Erythroblast (primary cell): ENCODE data around the gene HIP1.
A peak's percentile ranks its signal among the peaks of the same experiment; 100 is the strongest.
"Not testable (repeated sequence)": the region's sequence is repeated elsewhere in the genome, so short reads cannot be mapped to it uniquely, and the experiment has no call there.

ENCODE experiments used
- DNase-seq, 2 experiments: peaks; one replicate each; lab custom pipeline; 2025; lab: John Stamatoyannopoulos, UW
- GATA1 ChIP-seq: IDR thresholded peaks from 2 replicates; pipeline ENCODE4 v1.6.1; 2011; ENCODE audit warnings: low read depth, mild to moderate bottlenecking, control low read depth, low read length, moderate library complexity
- POLR2A ChIP-seq: IDR thresholded peaks from 2 replicates; pipeline ENCODE4 v1.6.1; 2011; ENCODE audit warnings: mild to moderate bottlenecking, low read length

Gene HIP1

DNA sequence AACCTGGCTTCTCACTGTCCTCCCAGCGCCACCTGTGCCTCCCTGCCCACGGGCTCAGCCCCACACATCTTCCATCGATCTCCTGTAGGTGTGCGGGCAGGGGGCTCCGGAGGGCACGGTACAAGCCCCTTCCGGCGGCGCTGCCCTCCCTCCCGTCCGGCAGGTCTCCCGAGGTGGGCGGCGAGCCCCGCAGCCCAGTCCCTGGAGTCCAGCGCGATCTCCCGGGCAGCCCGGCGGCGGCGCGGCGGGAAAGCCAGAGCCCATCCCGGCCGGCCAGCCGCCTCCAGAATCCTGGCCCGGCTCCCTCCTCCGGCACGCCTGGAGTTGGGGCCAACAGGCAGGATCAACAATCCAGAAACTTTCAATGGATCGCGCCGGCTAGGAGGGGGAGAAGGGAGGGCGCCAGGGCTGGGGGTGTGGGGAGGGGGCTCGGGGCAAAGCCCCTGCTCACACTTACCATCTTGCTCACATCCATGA, 100.1 kb downstream of the HIP1 start:
- TF ChIP-seq POLR2A (no peak), GATA1 (no peak)
- DNase-seq: no peak

DNA sequence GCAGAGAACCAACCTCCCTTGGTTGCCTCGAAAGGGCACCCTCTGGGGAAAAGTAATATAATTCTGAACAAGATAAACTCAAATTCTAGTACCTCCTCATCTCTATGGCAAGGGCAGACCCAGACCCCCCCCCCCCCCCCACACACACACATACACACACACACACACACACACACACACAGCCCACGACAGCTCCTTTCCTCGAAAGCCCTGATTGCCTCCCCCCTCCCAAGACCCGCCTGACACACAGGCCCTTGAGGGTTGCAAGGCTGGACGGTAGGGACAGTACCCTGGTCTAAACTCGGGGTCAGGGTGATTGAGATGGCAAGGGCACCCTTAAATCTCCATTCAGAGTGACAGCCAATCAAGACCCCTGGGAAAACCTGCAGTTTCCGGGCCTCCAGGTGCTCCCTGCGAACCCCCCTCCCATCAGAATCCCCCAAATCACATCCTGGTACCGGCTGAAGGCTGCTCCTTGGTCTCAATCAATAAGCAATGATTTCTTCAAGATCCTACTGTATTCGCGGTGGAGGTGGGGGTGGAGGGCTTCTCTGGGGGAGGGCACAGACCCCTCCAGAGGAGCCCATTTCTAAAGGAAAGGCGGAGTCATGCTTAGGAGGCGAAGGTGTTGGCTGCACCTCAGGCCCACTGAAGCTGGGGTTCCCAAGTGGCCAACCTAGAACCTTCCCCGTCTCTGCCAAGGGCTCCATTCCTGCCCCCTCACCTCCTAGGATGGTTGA, 100.7 kb downstream of the HIP1 start:
- no peak for TF ChIP-seq GATA1
- no peak for TF ChIP-seq POLR2A
- DNase-seq: no peak

GRCh38 chr7:75635036-75635435, 103.7 kb downstream of the HIP1 start:
- DNase-seq: no peak
- TF ChIP-seq GATA1 (no peak), POLR2A (no peak)

GRCh38 chr7:75632587-75632986, 106.2 kb downstream of the HIP1 start:
- not testable (repeated sequence) for DNase-seq

GRCh38 chr7:75631711-75632110, 107.0 kb downstream of the HIP1 start:
- no peak for TF ChIP-seq GATA1
- TF ChIP-seq POLR2A: no peak
- no peak for DNase-seq

DNA sequence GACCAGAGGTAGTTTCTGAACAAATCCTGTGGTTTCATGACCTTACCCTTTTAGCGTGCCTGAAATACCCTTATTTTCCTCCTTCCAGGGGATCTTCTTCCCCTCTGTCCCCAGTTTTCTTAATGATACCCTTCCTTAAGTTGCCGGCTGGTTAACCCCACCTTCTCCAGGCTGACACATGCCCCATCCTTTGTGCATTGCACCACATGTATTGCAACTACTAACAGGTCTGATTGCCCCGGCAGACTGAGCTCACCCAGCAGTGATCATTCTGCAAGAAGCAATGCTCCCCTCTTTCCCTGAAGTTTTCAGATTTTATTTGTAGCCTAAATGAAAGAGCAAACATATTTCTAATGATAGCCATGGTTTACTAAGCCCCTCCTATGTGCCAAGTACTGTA, 108.2 kb downstream of the HIP1 start:
- no peak for DNase-seq
- TF ChIP-seq POLR2A (no peak), GATA1 (no peak)

DNA sequence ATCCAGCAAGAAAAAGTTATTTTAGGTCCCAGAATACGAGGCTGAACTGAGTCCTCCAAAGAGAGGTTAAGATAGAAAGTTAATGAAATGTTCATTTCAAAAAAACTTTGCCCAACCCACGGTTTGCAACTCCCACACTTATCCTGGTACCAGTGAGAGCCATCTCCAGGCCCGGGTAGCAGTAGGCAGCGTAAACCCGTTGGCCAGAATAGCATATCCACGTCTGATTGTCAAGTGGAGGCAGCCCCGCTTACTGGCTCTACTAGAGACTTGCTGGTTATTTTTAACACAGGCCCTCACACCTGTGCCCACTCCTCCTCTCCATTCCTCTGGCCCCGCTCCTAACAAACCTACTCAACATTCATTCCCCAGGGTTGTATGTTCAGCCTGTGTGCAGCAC, 109.7 kb downstream of the HIP1 start:
- no peak for DNase-seq
- TF ChIP-seq POLR2A: no peak

GRCh38 chr7:75628055-75628454, 110.7 kb downstream of the HIP1 start:
- DNase-seq: no peak
- no peak for TF ChIP-seq POLR2A
- TF ChIP-seq GATA1: no peak

GRCh38 chr7:75626954-75627353, 111.8 kb downstream of the HIP1 start:
- DNase-seq: no peak
- no peak for TF ChIP-seq POLR2A
- no peak for TF ChIP-seq GATA1

- TF ChIP-seq POLR2A (no peak), GATA1 (no peak)
- DNase-seq: no peak
Observed at GRCh38 chr7:75625868-75626267, 112.9 kb downstream of the HIP1 start.

GRCh38 chr7:75624134-75624832, 114.5 kb downstream of the HIP1 start:
- DNase-seq: peak in 1 of 2 experiments; percentile 57
- TF ChIP-seq POLR2A: no peak
- TF ChIP-seq GATA1: no peak

DNA sequence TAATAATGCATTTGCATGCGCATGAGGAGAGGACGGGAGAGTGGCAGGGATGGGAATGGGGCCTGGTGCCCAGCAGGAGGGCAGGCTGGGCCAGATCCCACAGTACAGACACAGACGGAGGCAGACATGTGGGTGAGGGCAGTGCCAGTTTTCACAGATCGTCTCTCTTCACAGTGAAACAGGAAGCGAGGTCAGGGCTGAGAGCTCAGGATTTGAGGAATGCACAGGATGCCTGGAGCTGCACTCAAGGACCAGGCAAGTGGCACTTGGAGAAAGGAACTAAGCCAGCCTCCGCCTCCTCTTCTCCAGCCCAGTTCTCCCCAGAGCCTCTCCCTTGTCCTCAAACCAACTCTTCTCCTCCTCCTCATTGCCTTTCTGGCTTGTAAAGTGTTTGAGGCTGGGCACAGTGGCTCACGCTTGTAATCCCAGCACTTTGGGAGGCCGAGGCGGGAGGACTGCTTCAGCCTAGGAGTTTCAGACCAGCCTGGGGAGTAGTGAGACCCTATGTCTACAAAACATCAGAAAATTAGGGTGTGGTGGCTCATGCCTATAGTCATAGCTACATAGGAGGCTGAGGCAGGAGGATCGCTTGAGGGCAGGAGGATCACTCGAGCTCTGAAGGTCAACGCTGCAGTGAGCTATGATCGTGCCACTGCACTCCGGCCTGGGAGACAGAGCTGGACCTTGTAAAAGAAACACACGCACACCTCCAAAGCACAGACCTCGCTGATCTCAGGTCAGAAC, 115.2 kb downstream of the HIP1 start:
- no peak for DNase-seq
- TF ChIP-seq POLR2A: no peak
- TF ChIP-seq GATA1: no peak

DNA sequence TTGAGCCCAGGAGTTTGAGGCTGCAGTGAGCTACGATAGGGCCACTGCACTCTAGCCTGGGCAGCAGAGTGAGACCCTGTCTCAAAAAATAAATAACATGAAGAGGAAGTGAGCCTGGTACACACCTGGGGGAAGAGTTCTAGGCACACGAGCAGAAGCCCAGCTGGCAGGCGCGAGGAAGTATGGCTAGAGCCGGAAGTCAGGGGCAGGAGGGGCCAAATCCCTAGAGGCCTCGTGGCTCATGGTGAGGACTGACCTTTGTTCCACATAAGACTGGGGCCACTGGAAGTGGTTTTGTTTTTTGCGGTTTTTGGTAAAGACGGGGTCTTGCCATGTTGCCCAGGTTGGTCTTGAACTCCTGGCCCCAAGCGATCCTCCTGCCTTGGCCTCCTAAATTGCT, 117.6 kb downstream of the HIP1 start:
- no peak for DNase-seq
- TF ChIP-seq GATA1 (no peak), POLR2A (no peak)

GRCh38 chr7:75619636-75620035, 119.1 kb downstream of the HIP1 start:
- DNase-seq: no peak
- TF ChIP-seq POLR2A (no peak), GATA1 (no peak)
